ENCODE results near the gene ID1. TPM values are rescaled to one million over a fixed set of nuclear protein-coding genes. Genes with fewer than 3 reads are reported as not detected.

The ID1 gene
- total and polyA plus RNA-seq, 2 of the 13 experiments (the other 11 are each of a cell fraction or from before 2014, with no cell fraction given), result 320 to 419 TPM

- TF ChIP-seq ZHX1 (CRISPR knock-in tag; IDR thresholded peaks at IDR 0.05; ENCODE audit: low read depth) (no peak), KDM5B (CRISPR knock-in tag; IDR thresholded peaks at IDR 0.05; ENCODE audit: borderline replicate concordance) (peak; percentile 88), ZSCAN30 (CRISPR knock-in tag; IDR thresholded peaks at IDR 0.05) (no peak; the same call in 1 of the 2 replicates), GABPB1 (CRISPR knock-in tag; IDR thresholded peaks at IDR 0.05) (peak; percentile 55), ZIK1 (CRISPR knock-in tag; IDR thresholded peaks at IDR 0.05; ENCODE audit: borderline replicate concordance, low read depth) (no peak; the same call in 1 of the 2 replicates), ZBTB21 (CRISPR knock-in tag; IDR thresholded peaks at IDR 0.05) (no peak), STAG1 (CRISPR knock-in tag; IDR thresholded peaks at IDR 0.05) (peak; percentile 11; the same call in 1 of the 2 replicates), NR2F2 (IDR thresholded peaks at IDR 0.05; ENCODE audit: borderline replicate concordance, low read depth) (no peak), CCDC6 (CRISPR knock-in tag; IDR thresholded peaks at IDR 0.05) (peak; percentile 91), MTA3 (CRISPR knock-in tag; IDR thresholded peaks at IDR 0.05) (no peak), ATM (IDR thresholded peaks at IDR 0.05; ENCODE audit: borderline replicate concordance) (no peak), FOXC1 (CRISPR knock-in tag; IDR thresholded peaks at IDR 0.05; ENCODE audit: borderline replicate concordance) (peak; percentile 29; the same call in 1 of the 2 replicates), SIX1 (CRISPR knock-in tag; IDR thresholded peaks at IDR 0.05; ENCODE audit: borderline replicate concordance) (peak; percentile 76; the same call in 1 of the 2 replicates), ZNF17 (CRISPR knock-in tag; IDR thresholded peaks at IDR 0.05) (no peak), TCF12 (IDR thresholded peaks at IDR 0.05) (no peak), TCF12 (CRISPR knock-in tag; IDR thresholded peaks at IDR 0.05) (no peak; the same call in 1 of the 2 replicates), FOXA1 (IDR thresholded peaks at IDR 0.05) (no peak), FOXA1 (CRISPR knock-in tag; IDR thresholded peaks at IDR 0.05) (peak; percentile 73), ASH2L (IDR thresholded peaks at IDR 0.05; ENCODE audit: insufficient read length, low read depth, low read length) (peak; percentile 30), FOXO1 (CRISPR knock-in tag; IDR thresholded peaks at IDR 0.05) (peak; percentile 76), ZSCAN12 (CRISPR knock-in tag; IDR thresholded peaks at IDR 0.05) (0 out of 2 replicates have a peak, but pooled peaks have one; percentile 3), ATF7-NPFF (CRISPR knock-in tag; IDR thresholded peaks at IDR 0.05; ENCODE audit: low read depth) (peak; percentile 89), NFYC (CRISPR knock-in tag; IDR thresholded peaks at IDR 0.05) (peak; percentile 36; the same call in 1 of the 2 replicates), HIVEP1 (CRISPR knock-in tag; IDR thresholded peaks at IDR 0.05) (peak; percentile 46; the same call in 1 of the 2 replicates)
- TF ChIP-seq, protein P1, sequence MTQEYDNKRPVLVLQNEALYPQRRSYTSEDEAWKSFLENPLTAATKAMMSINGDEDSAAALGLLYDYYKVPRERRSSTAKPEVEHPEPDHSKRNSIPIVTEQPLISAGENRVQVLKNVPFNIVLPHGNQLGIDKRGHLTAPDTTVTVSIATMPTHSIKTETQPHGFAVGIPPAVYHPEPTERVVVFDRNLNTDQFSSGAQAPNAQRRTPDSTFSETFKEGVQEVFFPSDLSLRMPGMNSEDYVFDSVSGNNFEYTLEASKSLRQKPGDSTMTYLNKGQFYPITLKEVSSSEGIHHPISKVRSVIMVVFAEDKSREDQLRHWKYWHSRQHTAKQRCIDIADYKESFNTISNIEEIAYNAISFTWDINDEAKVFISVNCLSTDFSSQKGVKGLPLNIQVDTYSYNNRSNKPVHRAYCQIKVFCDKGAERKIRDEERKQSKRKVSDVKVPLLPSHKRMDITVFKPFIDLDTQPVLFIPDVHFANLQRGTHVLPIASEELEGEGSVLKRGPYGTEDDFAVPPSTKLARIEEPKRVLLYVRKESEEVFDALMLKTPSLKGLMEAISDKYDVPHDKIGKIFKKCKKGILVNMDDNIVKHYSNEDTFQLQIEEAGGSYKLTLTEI (CRISPR knock-in tag; conservative IDR thresholded peaks at IDR 0.05), result no peak
- TF ChIP-seq, protein P2, sequence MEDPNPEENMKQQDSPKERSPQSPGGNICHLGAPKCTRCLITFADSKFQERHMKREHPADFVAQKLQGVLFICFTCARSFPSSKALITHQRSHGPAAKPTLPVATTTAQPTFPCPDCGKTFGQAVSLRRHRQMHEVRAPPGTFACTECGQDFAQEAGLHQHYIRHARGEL (CRISPR knock-in tag; IDR thresholded peaks at IDR 0.05), result peak; percentile 59; the same call in 1 of the 2 replicates
These were observed 1.9 kb downstream of the ID1 start (continued) for GRCh38 chr20:31606804-31607639.

All from HepG2 (cell line).